BLaER1 treated with 17β-estradiol and CSF1 and Interleukin-3, amounts not matched to agents 10 nM and 100 nM (cell line): ENCODE data around the gene GPR55.

Source experiments
- H3K27ac ChIP-seq, 11 experiments: shearing (Covaris generic); formaldehyde crosslinking; 2 replicates each; pipeline ENCODE4 v1.8.1; 2022
- H3K27me3 ChIP-seq, 11 experiments: shearing (Covaris generic); formaldehyde crosslinking; 2 replicates each; pipeline ENCODE4 v1.8.1; 2022
- H3K36me3 ChIP-seq, 11 experiments: shearing (Covaris generic); formaldehyde crosslinking; 2 replicates each; pipeline ENCODE4 v1.8.1; 2022
- H3K4me1 ChIP-seq, 10 experiments: shearing (Covaris generic); formaldehyde crosslinking; 2 replicates each; pipeline ENCODE4 v1.8.1; 2022
- H3K4me2 ChIP-seq, 11 experiments: shearing (Covaris generic); formaldehyde crosslinking; 2 replicates each; pipeline ENCODE4 v1.8.1; 2022
- H3K4me3 ChIP-seq, 10 experiments: shearing (Covaris generic); formaldehyde crosslinking; 2 replicates each; pipeline ENCODE4 v1.8.1; 2022
- H3K9ac ChIP-seq, 11 experiments: shearing (Covaris generic); formaldehyde crosslinking; 2 replicates each; pipeline ENCODE4 v1.8.1; 2022
- H3K9me3 ChIP-seq, 11 experiments: shearing (Covaris generic); formaldehyde crosslinking; replicated peaks in 1 of 11; 2 replicates each; pipeline ENCODE4 v1.8.1; 2022
- H4K20me1 ChIP-seq, 11 experiments: shearing (Covaris generic); formaldehyde crosslinking; 2 replicates each; pipeline ENCODE4 v1.8.1; 2022
- Cebpa-rat ChIP-seq, 11 experiments: shearing (Covaris generic); IDR thresholded peaks; 2 replicates each; pipeline ENCODE4 v1.8.1; 2022

The GPR55 gene

DNA sequence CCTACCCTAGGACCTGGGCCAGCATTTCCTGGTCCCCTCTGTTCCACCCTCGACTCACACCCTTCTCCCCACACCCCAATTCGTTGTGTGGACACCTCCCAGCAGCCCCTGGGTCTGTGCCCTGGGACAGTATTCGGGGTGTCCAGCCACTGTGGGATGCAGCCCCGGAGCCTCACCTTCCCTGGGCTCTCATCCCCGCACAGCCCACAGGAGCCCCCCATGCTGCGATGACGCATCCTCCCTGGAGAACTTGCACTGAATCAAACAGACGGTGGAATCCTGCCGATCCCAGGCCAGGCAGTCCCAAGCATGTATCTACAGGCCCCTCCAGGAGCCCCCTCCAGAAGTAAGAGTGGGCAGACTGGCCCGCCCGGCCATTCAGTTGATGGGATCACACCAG is 50.6 kb downstream of the GPR55 start:
- Histone ChIP-seq H3K4me1 (peaks cover 77 to 99% (median 99%) of the 10 kb centered on the region in 10 experiments), H3K4me2 (peak overlapping the region; percentile 83 to 99 (median 97)), H3K27me3 (no peaks in the 10 kb centered on the region), H3K9me3 (no peaks in the 10 kb centered on the region), H4K20me1 (peaks cover 27 to 92% (median 55%) of the 10 kb centered on the region in 11 experiments; a peak in 20 of 22 replicates), H3K4me3 (peak overlapping the region in 2 of 10 experiments; percentile 27 to 45; a peak in 2 of 20 replicates), H3K27ac (peak overlapping the region in 7 of 11 experiments; percentile 16 to 86 (median 56); a peak in 12 of 22 replicates), H3K9ac (peak overlapping the region in 7 of 11 experiments; percentile 11 to 69 (median 49); a peak in 12 of 22 replicates), H3K36me3 (peaks cover 28 to 54% (median 38%) of the 10 kb centered on the region in 11 experiments)
- TF ChIP-seq Cebpa-rat (IDR thresholded peaks at IDR 0.05), result no peak

DNA sequence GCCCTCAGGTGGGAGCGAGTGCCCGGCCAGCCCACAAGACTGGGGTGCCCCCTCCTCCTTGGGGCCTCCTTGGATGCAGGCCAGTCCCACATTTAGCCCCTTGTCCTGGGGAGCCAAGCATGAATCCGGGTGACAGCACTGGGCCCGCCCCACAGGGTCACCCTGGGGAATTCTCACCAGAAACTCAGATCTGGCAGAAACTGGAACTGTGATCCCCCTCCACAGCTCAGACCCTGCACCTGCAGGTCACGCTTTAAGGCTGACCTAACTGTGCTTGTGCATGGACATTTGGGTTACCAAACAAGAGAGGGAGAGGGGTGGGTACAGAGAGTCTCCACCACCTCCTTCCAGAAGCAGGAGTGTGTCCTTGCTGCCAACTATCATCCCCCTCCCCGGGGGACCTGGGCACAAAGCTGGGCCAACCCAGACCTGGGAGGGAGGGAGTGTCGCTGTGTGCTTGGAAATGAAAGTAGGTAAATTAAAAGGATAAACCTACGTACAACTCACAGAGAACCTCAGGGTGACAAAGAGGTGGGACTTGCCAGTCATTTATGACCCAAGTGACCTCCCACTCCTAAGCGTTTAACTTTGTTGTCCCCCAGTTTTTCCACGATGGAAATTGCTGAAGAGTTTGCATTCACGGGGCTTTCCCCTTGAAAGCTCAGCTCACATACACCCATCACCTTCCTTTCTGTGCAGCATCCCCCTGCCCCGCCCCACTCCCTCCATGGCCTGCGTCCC is 51.2 kb downstream of the GPR55 start:
- no peaks in the 10 kb centered on the region for H3K9me3 ChIP-seq
- peaks cover 82 to 100% (median 99%) of the 10 kb centered on the region in 10 experiments for H3K4me1 ChIP-seq
- no peaks in the 10 kb centered on the region for H3K27me3 ChIP-seq
- no peak for TF ChIP-seq Cebpa-rat (IDR thresholded peaks at IDR 0.05)
- peak overlapping the region; percentile 83 to 99 (median 97) for H3K4me2 ChIP-seq
- peaks cover 34 to 98% (median 61%) of the 10 kb centered on the region in 11 experiments; a peak in 20 of 22 replicates for H4K20me1 ChIP-seq
- H3K27ac ChIP-seq, result peak overlapping the region in 7 of 11 experiments; percentile 16 to 87 (median 63); a peak in 12 of 22 replicates
- peak overlapping the region in 8 of 11 experiments; percentile 10 to 69 (median 39); a peak in 11 of 22 replicates for H3K9ac ChIP-seq
- H3K4me3 ChIP-seq, result peak overlapping the region in 6 of 10 experiments; percentile 14 to 45 (median 28); a peak in 5 of 20 replicates
- peaks cover 22 to 47% (median 31%) of the 10 kb centered on the region in 11 experiments for H3K36me3 ChIP-seq

DNA sequence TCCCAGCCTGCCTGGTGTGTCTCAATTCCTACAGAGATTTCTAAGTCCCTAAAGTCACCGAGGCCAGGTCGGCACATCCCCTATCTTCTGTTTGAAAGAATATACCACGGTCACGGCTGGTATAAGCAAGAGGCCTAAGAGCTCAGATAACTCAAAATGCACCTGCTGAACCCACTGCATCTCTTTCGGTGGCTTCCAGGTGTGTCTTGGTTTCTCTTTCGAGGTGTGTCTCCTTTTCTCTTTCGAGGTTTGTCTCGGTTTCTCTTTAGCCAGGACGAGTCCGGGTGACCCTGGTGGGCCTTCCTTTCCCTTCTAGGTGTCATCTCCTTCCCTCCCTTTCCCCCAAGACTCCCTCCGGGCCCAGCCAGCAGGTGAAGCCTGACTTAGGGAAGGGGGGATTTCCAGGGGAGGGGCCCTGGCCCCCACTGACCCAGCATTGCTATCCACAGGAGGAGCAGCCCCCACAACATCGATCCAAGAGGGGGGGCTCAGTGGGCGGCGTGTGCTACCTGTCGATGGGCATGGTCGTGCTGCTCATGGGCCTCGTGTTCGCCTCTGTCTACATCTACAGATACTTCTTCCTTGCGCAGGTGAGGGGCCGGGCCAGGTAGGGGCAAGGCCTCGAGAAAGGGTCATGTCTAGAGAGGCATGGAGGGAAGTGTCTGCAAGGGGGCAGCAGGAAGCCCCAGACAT is 51.9 kb downstream of the GPR55 start:
- TF ChIP-seq Cebpa-rat (IDR thresholded peaks at IDR 0.05), result no peak
- Histone ChIP-seq H3K27ac (peak overlapping the region in 5 of 11 experiments; percentile 40 to 87 (median 86); a peak in 10 of 22 replicates), H3K9ac (peak overlapping the region in 7 of 11 experiments; percentile 10 to 69 (median 49); a peak in 8 of 22 replicates), H3K36me3 (peaks cover 18 to 43% (median 26%) of the 10 kb centered on the region in 11 experiments), H3K4me2 (peak overlapping the region; percentile 83 to 99 (median 97)), H3K27me3 (no peaks in the 10 kb centered on the region), H3K9me3 (no peaks in the 10 kb centered on the region), H3K4me3 (peak overlapping the region in 5 of 10 experiments; percentile 23 to 45 (median 28); a peak in 4 of 20 replicates), H4K20me1 (peaks cover 38 to 98% (median 68%) of the 10 kb centered on the region in 11 experiments; a peak in 20 of 22 replicates), H3K4me1 (peaks cover 82 to 100% (median 99%) of the 10 kb centered on the region in 10 experiments)

DNA sequence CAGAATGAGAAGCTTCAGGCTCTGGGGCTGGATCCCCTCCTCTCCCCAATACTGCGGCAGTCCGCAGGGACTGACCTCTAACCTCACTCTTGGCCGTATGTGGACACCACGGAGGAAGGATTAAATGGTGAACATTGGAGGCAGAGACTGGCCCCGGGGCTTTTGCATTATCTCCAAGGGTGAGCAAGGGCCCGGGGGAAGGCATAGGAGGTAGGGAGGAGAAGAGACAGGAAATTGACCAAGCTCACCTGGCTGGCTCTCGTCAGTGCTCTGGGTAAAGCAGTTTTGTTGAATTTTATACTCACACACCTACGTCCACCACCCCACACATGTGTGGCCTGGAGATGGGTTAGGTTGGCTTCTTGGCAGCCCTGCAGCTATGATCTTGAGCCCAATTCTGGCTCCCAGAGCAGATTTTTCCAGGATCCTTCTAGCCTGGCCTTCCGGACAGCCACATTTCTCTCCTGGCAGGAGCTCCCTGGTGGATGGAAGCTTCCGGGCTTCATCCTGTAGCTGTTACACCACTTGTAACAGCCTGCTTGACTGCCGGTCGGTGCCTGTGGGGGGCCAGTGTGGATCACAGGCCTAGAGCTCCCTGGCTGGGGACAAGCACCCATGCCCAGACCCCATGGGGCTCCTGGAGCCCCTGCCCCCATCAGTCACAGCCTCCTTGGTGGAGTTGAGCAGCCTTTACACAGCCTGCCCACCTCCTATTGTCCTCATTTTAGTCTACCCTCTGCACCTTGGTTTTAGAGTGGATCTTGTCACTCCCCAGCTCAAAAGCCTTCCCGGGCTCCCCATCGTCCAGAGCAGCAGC is 52.7 kb downstream of the GPR55 start:
- H3K9ac ChIP-seq, result peak overlapping the region in 9 of 11 experiments; percentile 1 to 69 (median 60); a peak in 13 of 22 replicates
- no peaks in the 10 kb centered on the region for H3K9me3 ChIP-seq
- peaks cover 82 to 100% (median 99%) of the 10 kb centered on the region in 10 experiments for H3K4me1 ChIP-seq
- H4K20me1 ChIP-seq, result peaks cover 38 to 98% (median 74%) of the 10 kb centered on the region in 11 experiments; a peak in 20 of 22 replicates
- peak overlapping the region in 6 of 11 experiments; percentile 40 to 87 (median 78); a peak in 10 of 22 replicates for H3K27ac ChIP-seq
- H3K27me3 ChIP-seq, result no peaks in the 10 kb centered on the region
- H3K4me3 ChIP-seq, result no peak overlapping the region
- no peak for TF ChIP-seq Cebpa-rat (IDR thresholded peaks at IDR 0.05)
- peak overlapping the region; percentile 83 to 99 (median 97) for H3K4me2 ChIP-seq
- peaks cover 16 to 41% (median 26%) of the 10 kb centered on the region in 11 experiments for H3K36me3 ChIP-seq

DNA sequence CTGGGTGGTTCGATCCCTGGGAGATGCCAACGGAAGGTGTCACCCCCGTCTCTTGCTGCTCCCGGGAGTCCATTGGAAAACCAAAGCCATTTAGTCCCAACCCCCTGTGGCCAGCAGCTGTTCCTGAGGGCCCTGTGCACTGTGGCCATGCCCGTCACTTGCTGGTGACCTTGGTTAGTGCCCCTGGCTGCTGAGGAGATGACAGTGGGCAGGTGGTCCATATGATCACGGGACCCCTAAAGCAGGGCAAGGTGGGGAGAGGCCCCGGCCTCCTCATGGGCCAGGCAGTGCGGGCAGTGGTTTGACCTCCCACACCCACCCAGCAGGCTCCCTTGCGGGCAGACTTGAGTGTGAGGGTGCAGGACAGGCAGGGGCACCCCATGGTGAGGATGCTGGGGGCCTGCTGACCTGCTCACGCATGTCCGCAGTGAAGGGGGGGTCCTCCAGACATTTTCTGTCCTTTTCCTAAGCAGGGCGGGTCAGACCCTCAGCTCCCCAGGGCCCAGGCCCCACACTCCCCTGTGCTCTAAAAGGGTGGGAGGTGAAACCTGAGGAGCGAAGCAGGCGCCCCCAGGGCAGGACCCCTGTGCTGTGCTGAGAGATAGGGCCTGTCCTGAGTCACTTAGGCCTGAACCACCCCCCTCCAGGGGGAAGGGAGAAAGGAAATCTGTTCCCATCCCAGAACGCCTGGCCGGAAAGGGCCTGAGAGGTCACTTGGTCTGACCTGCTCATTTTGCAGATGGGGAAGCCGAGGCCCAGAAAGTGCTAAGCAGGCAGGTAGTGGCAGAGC is 53.5 kb downstream of the GPR55 start:
- peak overlapping the region; percentile 48 to 70 (median 60); a peak in 21 of 22 replicates for H3K9ac ChIP-seq
- peaks cover 83 to 100% (median 99%) of the 10 kb centered on the region in 10 experiments for H3K4me1 ChIP-seq
- H3K36me3 ChIP-seq, result peaks cover 8 to 33% (median 18%) of the 10 kb centered on the region in 11 experiments
- no peak for TF ChIP-seq Cebpa-rat (IDR thresholded peaks at IDR 0.05)
- peak overlapping the region in 8 of 10 experiments; percentile 18 to 47 (median 32); a peak in 8 of 20 replicates for H3K4me3 ChIP-seq
- peaks cover 38 to 98% (median 80%) of the 10 kb centered on the region in 11 experiments; a peak in 20 of 22 replicates for H4K20me1 ChIP-seq
- H3K4me2 ChIP-seq, result peak overlapping the region; percentile 83 to 99 (median 97)
- H3K9me3 ChIP-seq, result no peaks in the 10 kb centered on the region
- H3K27ac ChIP-seq, result peak overlapping the region; percentile 34 to 87 (median 64); a peak in 20 of 22 replicates
- H3K27me3 ChIP-seq, result no peaks in the 10 kb centered on the region

DNA sequence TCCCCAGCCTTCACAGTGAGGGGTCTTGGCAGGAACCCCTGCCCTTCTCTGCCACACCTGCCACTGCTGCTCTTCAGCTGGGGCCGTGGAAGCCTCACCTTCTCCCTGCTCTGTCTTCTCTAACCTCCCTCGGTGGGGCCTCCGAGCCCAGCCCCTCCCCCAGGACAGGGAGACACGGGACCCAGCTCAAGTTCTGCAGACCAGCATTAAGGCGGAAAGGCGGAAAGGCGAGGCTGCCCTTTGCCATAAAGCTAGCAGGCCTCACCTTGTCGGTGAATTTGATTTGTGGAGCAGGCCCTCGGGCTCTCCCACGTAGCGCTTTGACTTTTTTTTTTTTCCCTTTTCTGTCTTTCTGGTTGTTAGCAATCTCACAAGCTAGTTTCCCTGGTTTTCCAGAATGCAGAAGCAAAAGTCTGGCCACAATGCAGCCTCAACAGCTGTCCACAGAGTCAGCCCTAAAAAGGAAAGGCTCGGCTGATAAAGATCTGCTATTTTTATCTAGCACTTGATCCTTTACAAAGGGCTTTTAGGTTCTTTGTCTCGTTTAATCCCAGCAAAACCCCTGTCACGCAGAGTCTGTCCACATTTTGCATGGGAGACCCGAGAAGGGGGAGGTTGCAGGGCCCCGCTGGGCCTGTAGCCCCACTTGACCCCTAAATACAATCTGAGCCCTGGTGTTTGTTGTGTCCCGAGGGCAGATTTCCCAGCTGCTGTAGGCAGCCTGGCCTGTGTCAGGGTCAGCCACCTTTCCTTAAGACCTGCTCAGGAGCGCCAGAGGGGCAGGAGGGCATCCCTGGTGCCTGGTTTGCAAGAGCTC is 54.3 kb downstream of the GPR55 start:
- Histone ChIP-seq H3K36me3 (peaks cover under 1 to 24% (median 10%) of the 10 kb centered on the region in 11 experiments; a peak in 15 of 22 replicates), H3K4me2 (peak overlapping the region; percentile 83 to 99 (median 97)), H3K9ac (peak overlapping the region; percentile 48 to 70 (median 60)), H3K27me3 (no peaks in the 10 kb centered on the region), H4K20me1 (peaks cover 38 to 99% (median 86%) of the 10 kb centered on the region in 11 experiments; a peak in 20 of 22 replicates), H3K27ac (peak overlapping the region; percentile 34 to 87 (median 64); a peak in 20 of 22 replicates), H3K4me1 (peaks cover 90 to 100% (median 99%) of the 10 kb centered on the region in 10 experiments), H3K9me3 (no peaks in the 10 kb centered on the region), H3K4me3 (peak overlapping the region in 9 of 10 experiments; percentile 18 to 47 (median 40); a peak in 16 of 20 replicates)
- no peak for TF ChIP-seq Cebpa-rat (IDR thresholded peaks at IDR 0.05)
